ENCODE measurements around the gene NFE2L1.
"Not testable (repeated sequence)": the region's sequence is repeated elsewhere in the genome, so short reads cannot be mapped to it uniquely, and the experiment has no call there.

The NFE2L1 gene

DNA sequence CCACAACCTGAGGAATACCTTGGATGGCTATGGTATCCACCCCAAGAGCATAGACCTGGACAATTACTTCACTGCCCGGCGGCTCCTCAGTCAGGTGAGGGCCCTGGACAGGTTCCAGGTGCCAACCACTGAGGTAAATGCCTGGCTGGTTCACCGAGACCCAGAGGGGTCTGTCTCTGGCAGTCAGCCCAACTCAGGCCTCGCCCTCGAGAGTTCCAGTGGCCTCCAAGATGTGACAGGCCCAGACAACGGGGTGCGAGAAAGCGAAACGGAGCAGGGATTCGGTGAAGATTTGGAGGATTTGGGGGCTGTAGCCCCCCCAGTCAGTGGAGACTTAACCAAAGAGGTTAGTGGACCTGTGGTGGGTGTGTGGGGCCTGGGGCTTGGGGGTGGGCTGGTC, 3.1 kb downstream of the NFE2L1 start:
- no peak for DNase-seq

DNA sequence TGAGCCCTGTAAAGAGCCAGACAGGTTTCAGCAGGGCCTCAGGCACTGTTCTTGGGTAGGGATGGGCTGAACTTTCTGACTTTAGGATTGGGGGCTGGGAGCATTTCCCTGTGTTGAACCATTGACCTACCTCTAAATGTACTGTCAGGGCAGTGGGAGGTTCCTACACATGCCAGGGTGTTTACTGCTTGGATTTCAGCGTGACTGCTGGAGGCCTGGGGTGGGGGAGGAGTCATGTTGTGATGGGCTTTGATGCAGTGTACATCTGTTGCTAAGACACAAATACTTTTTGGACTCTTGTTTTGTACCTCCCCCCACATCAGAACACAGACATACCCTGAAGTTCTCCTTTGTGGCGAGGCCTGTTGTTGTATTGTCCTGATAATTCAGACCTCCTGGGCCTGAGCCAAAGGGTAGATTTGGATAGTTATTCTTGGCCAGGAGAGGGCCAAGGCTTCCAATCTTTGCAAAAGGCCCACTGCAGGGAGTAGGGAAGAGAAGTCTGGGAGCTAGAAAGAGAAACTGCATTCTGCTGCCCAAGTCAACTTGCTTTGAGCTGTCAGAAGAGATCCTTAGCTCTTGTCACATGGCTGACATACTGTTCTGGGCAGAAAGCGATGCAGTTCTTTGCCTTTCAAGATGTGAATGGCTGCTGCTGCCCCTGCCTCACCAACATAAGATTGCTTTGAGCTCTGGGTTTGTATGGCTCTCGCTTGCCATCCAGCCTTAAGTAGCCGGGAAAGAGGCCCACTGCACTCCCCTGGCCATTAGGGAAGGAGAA, 3.7 kb downstream of the NFE2L1 start:
- DNase-seq = no peak

DNA sequence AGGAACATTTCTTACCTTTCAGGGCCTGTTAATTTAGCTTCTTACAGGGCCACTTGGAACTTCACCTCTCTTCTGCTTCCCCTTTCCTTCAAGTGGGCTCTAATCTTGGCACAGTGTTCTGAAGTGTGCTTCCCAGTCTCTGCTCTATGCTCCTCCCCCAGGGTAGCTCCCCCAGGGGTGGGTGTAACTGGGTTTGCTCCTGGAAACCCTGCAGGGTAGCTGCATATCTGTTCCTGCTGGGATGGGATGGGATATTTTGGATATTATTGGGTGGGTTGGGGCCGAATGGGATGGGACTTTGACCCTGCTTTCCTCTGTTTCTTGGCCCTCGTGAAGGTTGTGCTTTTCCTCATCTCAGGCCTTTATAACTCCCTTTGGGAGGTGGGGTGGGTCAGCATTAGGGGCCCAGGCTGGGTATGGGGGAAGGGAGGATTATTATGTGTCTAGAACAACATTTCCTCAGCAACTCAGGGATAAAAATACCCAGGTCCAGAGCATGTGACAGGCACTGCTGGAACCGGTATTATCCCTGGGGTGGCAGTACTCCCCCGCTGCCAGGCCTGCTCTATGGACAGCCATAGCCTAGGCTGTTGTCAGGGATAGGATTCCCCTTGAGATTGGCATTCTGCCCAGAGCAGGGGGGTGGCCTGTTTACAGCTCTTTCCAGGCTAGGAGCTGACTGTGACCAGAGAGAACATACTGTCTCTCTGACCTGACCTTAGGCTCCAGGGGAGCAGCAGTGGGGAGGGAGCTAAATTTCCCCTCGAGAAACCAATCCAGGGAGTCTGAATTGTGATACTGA, 5.0 kb downstream of the NFE2L1 start:
- no peak for DNase-seq

GRCh38 chr17:48053758-48054237, 5.6 kb downstream of the NFE2L1 start:
- no peak for DNase-seq

DNA sequence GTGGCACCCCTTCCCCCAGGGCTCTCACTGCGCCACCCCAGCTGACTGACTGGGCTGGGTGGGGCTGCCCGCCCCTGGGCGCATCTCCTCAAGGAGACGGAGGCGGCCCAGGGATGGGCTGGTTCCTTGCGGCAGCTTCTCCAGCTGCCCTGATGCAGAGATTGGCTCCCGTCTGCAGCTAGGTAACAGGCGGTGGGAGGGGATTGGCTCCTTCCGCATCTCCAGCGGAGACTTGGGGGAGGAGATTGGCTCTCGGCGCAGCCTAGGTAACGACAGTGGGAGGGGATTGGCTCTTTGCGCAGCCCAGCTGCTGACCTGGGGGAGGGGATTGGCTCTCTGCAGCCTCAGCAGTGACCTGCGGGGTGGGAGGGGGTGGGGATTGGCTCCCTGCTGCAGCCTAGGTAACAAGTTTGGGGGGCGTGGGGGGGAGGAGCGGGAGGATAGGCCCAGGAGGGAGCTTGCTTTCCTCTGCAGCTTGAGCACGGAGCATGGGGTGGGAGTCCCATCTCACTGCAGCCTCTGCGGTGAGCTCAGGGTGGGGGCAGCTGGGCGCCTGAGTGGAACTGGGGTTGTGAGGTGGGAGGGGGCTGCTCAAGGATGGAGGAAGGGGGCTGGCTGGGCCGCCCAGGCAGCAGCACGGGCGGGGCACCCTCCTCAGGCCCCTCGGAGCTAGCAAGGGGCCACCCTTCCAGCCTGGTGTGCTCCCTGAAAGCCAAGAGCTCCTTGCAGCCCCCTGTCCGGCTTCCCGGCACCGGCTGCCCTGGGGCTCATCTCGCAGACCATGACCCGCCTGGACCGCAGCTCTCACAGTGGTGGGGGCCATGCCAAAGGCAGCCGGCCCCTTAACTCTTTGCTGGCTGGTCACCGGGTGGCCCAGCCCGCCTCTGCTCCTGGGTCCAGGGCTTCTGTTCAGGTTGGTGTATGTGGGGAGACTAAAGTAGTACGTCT, 6.4 kb downstream of the NFE2L1 start:
- DNase-seq = no peak

GRCh38 chr17:48055531-48056245, 7.5 kb downstream of the NFE2L1 start:
- no peak for DNase-seq

DNA sequence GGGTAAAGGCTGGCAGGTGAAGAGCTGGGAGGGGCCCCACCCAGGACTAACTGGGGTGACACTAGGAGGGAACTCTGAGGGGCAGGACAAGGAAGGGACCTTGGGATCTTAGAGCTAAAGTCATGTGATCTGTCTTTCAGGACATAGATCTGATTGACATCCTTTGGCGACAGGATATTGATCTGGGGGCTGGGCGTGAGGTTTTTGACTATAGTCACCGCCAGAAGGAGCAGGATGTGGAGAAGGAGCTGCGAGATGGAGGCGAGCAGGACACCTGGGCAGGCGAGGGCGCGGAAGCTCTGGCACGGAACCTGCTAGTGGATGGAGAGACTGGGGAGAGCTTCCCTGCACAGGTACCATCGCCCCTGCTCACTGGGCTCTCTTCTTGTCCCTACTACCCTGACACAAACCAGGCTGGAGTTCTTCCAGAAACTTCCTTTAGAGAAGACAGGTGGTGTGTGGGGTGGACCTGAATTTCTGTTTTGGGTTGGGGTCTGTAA, 8.1 kb downstream of the NFE2L1 start:
- no peak for DNase-seq

DNA sequence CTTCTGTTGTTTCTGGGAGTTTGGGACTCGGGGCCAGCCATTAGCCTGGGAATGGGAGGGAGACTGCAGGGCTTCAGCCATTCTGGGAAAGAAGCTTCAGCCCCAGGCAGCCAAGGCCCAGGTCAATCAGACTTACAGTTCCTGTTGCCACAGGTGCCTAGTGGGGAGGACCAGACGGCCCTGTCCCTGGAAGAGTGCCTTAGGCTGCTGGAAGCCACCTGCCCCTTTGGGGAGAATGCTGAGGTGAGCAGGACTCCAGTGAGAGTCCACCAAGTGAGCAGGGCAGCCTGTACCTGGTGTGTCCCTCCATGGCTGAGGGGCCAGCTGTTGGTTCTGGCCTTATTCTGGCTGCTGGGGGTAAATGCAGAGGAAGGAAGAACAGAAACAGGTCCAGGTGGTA, 8.7 kb downstream of the NFE2L1 start:
- no peak for DNase-seq

GRCh38 chr17:48057626-48058025, 9.5 kb downstream of the NFE2L1 start:
- no peak for DNase-seq

DNA sequence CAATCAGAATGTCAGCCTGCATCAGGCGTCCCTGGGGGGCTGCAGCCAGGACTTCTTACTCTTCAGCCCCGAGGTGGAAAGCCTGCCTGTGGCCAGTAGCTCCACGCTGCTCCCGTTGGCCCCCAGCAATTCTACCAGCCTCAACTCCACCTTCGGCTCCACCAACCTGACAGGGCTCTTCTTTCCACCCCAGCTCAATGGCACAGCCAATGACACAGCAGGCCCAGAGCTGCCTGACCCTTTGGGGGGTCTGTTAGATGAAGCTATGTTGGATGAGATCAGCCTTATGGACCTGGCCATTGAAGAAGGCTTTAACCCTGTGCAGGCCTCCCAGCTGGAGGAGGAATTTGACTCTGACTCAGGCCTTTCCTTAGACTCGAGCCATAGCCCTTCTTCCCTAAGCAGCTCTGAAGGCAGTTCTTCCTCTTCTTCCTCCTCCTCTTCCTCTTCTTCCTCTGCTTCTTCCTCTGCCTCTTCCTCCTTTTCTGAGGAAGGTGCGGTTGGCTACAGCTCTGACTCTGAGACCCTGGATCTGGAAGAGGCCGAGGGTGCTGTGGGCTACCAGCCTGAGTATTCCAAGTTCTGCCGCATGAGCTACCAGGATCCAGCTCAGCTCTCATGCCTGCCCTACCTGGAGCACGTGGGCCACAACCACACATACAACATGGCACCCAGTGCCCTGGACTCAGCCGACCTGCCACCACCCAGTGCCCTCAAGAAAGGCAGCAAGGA, 10.4 kb downstream of the NFE2L1 start:
- no peak for DNase-seq

- no peak for DNase-seq
Measured at GRCh38 chr17:48059125-48059668, 11.0 kb downstream of the NFE2L1 start.

- DNase-seq = no peak
Measured at GRCh38 chr17:48060249-48060648, 12.1 kb downstream of the NFE2L1 start.

DNA sequence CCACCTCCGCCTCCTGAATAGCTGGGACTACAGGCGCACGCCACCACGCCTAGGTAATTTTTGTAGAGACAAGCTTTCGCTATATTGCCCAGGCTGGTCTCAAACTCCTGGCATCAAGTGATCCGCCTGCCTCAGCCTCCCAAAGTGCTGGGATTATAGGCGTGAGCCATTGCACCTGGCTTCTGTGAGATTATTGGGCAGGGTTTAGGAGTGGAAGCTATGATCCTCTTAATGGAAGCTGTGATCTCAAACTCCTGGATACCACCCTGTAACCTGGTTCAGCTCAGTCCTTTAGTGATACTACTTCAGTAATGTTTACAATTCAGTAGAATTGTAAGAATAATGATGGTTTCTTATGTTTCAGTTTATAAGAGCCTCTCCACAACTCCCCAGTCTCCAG, 14.1 kb downstream of the NFE2L1 start:
- DNase-seq = no peak

DNA sequence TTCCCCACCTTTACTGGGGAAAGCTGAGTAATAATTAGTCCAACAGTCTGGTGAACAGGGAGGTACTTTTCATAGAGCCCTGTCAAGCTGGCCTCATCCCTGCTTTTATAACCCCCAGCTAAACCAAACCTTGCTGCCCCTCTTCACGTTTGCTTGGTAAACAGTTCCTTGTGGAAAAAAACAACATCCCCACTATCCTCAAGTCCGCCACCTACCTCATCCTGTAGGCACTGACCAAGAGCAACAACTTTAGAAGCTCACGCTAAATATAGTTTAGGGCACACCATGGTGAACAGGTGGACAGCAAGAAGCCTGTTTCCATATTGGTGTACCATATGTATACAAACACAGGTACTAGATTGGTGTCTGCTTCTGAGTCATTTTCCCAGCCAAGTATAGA, 16.5 kb downstream of the NFE2L1 start:
- no peak for DNase-seq

- no peak for DNase-seq
Measured at GRCh38 chr17:48066192-48066591, 18.0 kb downstream of the NFE2L1 start.

DNA sequence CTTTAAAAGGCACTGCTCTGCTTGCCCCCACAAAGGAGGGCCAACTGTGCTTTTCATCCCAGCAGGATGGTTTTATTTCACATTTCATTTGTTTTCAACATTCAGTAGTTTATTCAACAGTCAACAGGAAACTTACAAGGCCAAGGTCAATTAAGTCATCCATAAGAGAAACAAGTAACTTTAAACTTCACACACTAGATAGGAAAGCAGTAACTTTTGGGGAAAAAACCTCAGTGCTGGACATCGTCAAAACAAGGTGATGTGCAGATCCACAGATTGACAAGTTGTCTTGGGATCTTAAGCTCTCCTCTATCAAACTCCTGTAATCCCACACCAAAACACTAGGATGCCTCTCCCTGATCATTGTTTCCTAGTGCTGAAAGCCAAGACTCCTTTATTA, 18.5 kb downstream of the NFE2L1 start:
- no peak for DNase-seq

- no peak for DNase-seq
Measured at GRCh38 chr17:48067245-48067644, 19.1 kb downstream of the NFE2L1 start.

DNA sequence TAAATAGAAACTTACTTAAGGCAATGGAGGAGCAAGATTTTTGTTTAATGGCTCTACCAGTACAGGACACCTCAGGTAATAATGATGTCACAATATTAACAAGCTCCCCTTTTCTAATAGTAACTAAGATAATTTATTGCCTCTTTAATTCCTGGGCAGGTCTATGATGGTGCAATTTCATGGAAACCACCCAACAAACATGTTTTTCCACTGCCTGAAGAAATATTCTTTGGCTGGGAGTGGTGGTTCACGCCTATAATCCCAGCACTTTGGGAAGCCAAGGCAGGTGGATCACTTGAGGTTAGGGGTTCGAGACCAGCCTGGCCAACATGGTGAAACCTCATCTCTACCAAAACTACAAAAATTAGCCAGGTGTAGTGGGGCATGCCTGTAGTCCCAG, 19.6 kb downstream of the NFE2L1 start:
- not testable (repeated sequence) for DNase-seq

DNA sequence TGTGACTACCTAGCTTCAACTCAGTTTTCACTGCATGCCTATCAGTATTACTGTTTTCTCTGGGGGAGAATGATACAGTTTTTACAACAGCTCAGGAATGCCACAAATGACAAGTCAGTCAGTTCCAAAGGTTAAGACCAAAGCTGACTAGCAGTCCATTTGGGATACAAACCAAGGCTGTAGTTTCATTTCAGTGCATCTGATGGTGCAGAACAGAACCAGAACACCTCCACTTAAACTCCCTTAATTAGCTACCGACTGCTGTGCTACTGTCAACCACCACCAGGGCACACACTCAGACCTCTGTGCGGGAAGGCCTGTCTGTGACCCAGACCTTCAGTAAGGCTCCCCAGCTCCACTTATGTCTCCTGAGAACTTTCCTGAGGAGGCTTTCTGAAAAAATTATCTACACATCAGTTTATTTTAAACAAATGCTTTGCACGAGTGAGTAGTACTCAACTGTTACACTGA, 20.4 kb downstream of the NFE2L1 start:
- DNase-seq = no peak

DNA sequence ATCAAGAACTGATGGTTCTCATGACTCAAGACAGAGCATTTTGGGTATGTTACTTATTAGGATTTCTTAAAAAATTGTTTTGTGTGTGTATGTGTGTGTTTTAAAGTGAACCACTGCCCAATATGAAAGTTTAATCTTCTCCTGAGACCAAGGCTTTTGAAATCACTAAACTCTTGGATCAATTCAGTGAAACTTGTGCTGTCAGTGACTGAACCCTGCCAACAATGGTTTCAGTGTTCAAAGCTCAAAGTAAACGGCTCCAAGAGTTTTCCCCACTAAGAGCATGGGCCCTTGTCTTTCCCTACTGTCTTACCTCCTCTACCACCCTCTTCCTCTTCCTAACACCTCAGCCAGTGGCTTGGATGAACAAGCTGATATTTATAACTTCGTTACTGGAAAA, 22.0 kb downstream of the NFE2L1 start:
- no peak for DNase-seq

GRCh38 chr17:48071654-48072053, 23.5 kb downstream of the NFE2L1 start:
- no peak for DNase-seq
